Dendritic cell treated with granulocyte-macrophage colony-stimulating factor and Interleukin-4, amounts not matched to agents 40 ng/mL and 50 ng/mL, for 4 days (primary cell): ENCODE measurements around the gene SPATS2.

Experiments
- H3K27ac Mint-ChIP-seq: one replicate; pipeline ENCODE4 v1.8.0; 2022; ENCODE audit warnings: mild to moderate bottlenecking, mixed read lengths
- H3K27me3 Mint-ChIP-seq: one replicate; pipeline ENCODE4 v1.8.0; 2022; ENCODE audit warnings: mild to moderate bottlenecking, mixed read lengths
- H3K36me3 Mint-ChIP-seq: one replicate; pipeline ENCODE4 v1.8.0; 2022; ENCODE audit warnings: low read depth, mixed read lengths
- H3K4me1 Mint-ChIP-seq: one replicate; pipeline ENCODE4 v1.8.0; 2022; ENCODE audit warnings: low read depth, mixed read lengths
- H3K4me3 Mint-ChIP-seq: one replicate; pipeline ENCODE4 v1.8.0; 2022; ENCODE audit warnings: mild to moderate bottlenecking, moderate library complexity, mixed read lengths
- H3K9me3 Mint-ChIP-seq: one replicate; pipeline ENCODE4 v1.8.0; 2022; ENCODE audit warnings: mixed read lengths
- intact Hi-C: fragments of 100-400 bp; cut with micrococcal nuclease; formaldehyde crosslinking; loops from one replicate; pipeline ENCODE4 v1.15.0; 2022

The SPATS2 gene

DNA sequence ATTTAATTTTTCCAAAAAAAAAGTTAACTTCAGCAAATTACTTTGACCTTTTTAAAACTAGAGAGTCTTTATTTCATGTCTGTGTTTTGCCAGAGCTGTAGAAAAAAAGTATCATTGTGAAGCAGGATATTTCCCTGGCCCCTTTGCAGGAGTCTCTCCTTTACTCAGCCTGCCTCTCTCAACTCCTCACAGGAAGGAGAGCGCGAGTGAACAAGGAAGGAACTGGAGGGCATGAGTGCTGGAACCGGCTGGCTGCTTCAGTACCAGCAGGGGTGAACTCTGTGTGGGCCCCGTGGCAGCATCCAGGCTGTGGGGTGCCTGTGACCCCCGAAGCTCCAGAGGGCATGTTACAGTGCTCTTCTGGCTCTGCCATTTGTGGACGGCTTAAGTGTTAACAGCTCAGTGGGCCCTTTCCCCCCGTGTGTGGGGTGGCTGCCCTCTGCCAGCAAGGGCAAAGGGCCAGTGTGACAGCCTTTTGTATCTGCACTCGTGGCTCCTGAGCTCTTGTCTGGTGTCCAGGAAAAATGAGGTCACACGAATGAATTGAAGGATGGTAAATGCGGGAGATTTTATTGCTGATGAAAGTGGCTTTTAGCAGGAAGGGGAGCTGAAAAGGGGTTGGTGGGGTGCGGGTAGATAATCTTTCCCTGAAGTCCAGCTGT lies 95.0 kb downstream of the SPATS2 start:
- no peaks in the 10 kb centered on the region for H3K4me1 Mint-ChIP-seq
- H3K4me3 Mint-ChIP-seq, result no peak overlapping the region
- no peaks in the 10 kb centered on the region for H3K27me3 Mint-ChIP-seq
- no peaks in the 10 kb centered on the region for H3K9me3 Mint-ChIP-seq
- no peak overlapping the region for H3K27ac Mint-ChIP-seq
- intact Hi-C loops, result loop anchor here (10.0 kb wide), 1 partner anchor 47 kb away; no protein-coding TSS in a partner anchor
- peaks cover 25% of the 10 kb centered on the region for H3K36me3 Mint-ChIP-seq

DNA sequence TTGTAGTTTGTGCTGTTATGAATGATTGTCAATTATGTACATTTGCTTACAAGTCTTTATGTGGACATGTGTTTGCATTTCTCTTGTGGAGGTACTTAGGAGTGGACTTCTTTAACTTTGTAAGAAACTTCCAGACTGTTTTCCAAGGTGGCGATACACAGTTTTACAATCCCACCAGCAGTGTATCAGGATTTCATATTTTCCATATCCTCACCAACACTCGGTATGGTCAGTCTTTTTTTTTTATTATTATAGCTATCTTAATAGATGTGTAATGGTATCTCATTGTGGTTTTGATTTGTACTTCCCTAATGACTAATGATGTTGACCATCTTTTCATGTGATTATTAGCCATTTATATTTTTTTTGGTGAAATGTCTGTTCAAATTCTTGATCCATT lies 97.9 kb downstream of the SPATS2 start:
- intact Hi-C loops, result loop anchor here (10.0 kb wide), 1 partner anchor 50 kb away; no protein-coding TSS in a partner anchor
- Mint-ChIP-seq H3K4me3 (no peak overlapping the region), H3K9me3 (no peaks in the 10 kb centered on the region), H3K36me3 (peaks cover 20% of the 10 kb centered on the region), H3K27ac (no peak overlapping the region), H3K27me3 (no peaks in the 10 kb centered on the region), H3K4me1 (no peaks in the 10 kb centered on the region)

DNA sequence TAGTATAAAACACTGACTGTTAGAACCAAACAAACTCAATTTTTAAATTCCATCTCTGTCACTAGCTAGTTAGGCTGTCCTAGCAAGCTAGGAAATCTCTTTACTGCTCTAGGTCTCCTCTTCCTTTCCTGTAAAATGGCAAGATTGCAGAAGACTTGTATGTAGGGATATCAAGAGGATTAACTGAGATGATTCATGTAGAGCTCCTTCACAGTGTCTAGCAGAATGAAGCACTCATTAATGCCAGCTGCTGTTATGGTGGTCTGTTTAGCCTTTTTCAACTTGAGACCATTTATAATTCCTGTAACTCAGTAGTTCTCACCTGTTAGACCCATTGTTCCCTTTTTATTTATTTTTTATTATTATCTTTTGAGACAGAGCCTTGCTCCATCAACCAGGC lies 103.7 kb downstream of the SPATS2 start:
- H3K4me3 Mint-ChIP-seq, result no peak overlapping the region
- peak overlapping the region; percentile 55 for H3K27ac Mint-ChIP-seq
- intact Hi-C loops, result no loop called here
- H3K9me3 Mint-ChIP-seq, result no peaks in the 10 kb centered on the region
- no peaks in the 10 kb centered on the region for H3K27me3 Mint-ChIP-seq
- H3K36me3 Mint-ChIP-seq, result peaks cover 10% of the 10 kb centered on the region
- peaks cover 6% of the 10 kb centered on the region for H3K4me1 Mint-ChIP-seq

- Mint-ChIP-seq H3K9me3 (no peaks in the 10 kb centered on the region), H3K27me3 (no peaks in the 10 kb centered on the region), H3K27ac (no peak overlapping the region), H3K4me3 (no peak overlapping the region), H3K36me3 (peaks cover 15% of the 10 kb centered on the region), H3K4me1 (peaks cover 7% of the 10 kb centered on the region)
- intact Hi-C loops, result no loop called here
Observed at GRCh38 chr12:49471557-49471956, 104.3 kb downstream of the SPATS2 start.

GRCh38 chr12:49476091-49476490 lies 108.8 kb downstream of the SPATS2 start:
- intact Hi-C loops, result no loop called here
- Mint-ChIP-seq H3K27me3 (no peaks in the 10 kb centered on the region), H3K9me3 (no peaks in the 10 kb centered on the region), H3K36me3 (peaks cover 18% of the 10 kb centered on the region), H3K4me1 (peaks cover 7% of the 10 kb centered on the region), H3K4me3 (no peak overlapping the region), H3K27ac (peak overlapping the region; percentile 26)

DNA sequence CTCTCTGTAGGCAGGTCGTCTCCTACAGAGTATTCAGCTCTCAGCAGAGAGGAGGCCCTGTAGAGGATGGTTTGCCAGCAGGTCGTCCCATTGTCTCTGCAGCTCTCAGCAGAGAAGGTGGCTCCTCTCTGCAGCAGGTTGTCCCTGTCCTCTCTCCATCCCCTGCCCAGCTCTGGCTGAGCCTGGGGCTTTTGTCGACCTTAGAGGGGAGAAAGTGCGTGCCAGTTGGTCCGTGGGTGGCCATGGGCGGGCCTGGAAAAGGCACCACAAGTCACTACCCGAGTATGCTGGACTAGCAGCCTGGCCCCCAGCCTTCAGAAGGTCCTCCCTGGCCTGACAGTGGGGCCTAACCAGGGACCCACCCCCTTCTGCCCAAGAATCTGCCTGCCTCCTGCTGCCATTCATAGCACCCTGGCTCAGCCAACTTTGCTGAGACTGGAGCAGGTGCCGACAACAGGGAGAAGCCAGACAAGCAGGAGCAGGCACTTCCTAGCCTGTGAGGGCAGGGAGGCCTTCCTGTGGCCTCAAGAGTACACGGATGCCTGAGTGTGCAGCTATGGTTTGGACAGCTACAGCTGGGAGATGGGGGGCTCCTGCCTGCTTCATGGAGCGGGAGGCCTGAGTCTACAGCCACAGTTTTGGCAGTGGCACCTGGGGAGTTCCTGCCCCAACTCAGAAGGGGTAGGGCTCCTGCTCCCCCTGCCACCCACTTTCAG lies 111.8 kb downstream of the SPATS2 start:
- Mint-ChIP-seq H3K36me3 (peaks cover 23% of the 10 kb centered on the region), H3K27me3 (no peaks in the 10 kb centered on the region), H3K4me1 (peaks cover 7% of the 10 kb centered on the region), H3K9me3 (no peaks in the 10 kb centered on the region), H3K27ac (no peak overlapping the region), H3K4me3 (no peak overlapping the region)
- intact Hi-C loops, result no loop called here

- intact Hi-C loops, result no loop called here
- Mint-ChIP-seq H3K9me3 (no peaks in the 10 kb centered on the region), H3K27ac (peak overlapping the region; percentile 65), H3K36me3 (peaks cover 24% of the 10 kb centered on the region), H3K27me3 (no peaks in the 10 kb centered on the region), H3K4me1 (no peaks in the 10 kb centered on the region), H3K4me3 (no peak overlapping the region)
Observed at GRCh38 chr12:49482095-49483051, 115.1 kb downstream of the SPATS2 start.

GRCh38 chr12:49483619-49484018 lies 116.4 kb downstream of the SPATS2 start:
- Mint-ChIP-seq H3K4me1 (no peaks in the 10 kb centered on the region), H3K27me3 (no peaks in the 10 kb centered on the region), H3K36me3 (peaks cover 33% of the 10 kb centered on the region), H3K4me3 (no peak overlapping the region), H3K9me3 (no peaks in the 10 kb centered on the region), H3K27ac (no peak overlapping the region)
- intact Hi-C loops, result no loop called here

GRCh38 chr12:49487605-49488004 lies 120.3 kb downstream of the SPATS2 start:
- peaks cover 60% of the 10 kb centered on the region for H3K36me3 Mint-ChIP-seq
- no peaks in the 10 kb centered on the region for H3K4me1 Mint-ChIP-seq
- H3K27me3 Mint-ChIP-seq, result no peaks in the 10 kb centered on the region
- H3K9me3 Mint-ChIP-seq, result no peaks in the 10 kb centered on the region
- intact Hi-C loops, result no loop called here
- H3K4me3 Mint-ChIP-seq, result no peak overlapping the region
- H3K27ac Mint-ChIP-seq, result peak overlapping the region; percentile 39

- H3K9me3 Mint-ChIP-seq, result no peaks in the 10 kb centered on the region
- H3K36me3 Mint-ChIP-seq, result peaks cover 58% of the 10 kb centered on the region
- no peaks in the 10 kb centered on the region for H3K4me1 Mint-ChIP-seq
- H3K27me3 Mint-ChIP-seq, result no peaks in the 10 kb centered on the region
- no peak overlapping the region for H3K27ac Mint-ChIP-seq
- no peak overlapping the region for H3K4me3 Mint-ChIP-seq
- intact Hi-C loops, result no loop called here
Observed at GRCh38 chr12:49489154-49489553, 121.9 kb downstream of the SPATS2 start.

- H3K27ac Mint-ChIP-seq, result no peak overlapping the region
- intact Hi-C loops, result no loop called here
- no peak overlapping the region for H3K4me3 Mint-ChIP-seq
- H3K27me3 Mint-ChIP-seq, result no peaks in the 10 kb centered on the region
- no peaks in the 10 kb centered on the region for H3K9me3 Mint-ChIP-seq
- no peaks in the 10 kb centered on the region for H3K4me1 Mint-ChIP-seq
- peaks cover 61% of the 10 kb centered on the region for H3K36me3 Mint-ChIP-seq
Observed at GRCh38 chr12:49489720-49490119, 122.5 kb downstream of the SPATS2 start.

- no peak overlapping the region for H3K27ac Mint-ChIP-seq
- intact Hi-C loops, result no loop called here
- peaks cover 62% of the 10 kb centered on the region for H3K36me3 Mint-ChIP-seq
- H3K9me3 Mint-ChIP-seq, result no peaks in the 10 kb centered on the region
- no peaks in the 10 kb centered on the region for H3K27me3 Mint-ChIP-seq
- H3K4me3 Mint-ChIP-seq, result no peak overlapping the region
- H3K4me1 Mint-ChIP-seq, result no peaks in the 10 kb centered on the region
Observed at GRCh38 chr12:49491823-49492222, 124.6 kb downstream of the SPATS2 start.

DNA sequence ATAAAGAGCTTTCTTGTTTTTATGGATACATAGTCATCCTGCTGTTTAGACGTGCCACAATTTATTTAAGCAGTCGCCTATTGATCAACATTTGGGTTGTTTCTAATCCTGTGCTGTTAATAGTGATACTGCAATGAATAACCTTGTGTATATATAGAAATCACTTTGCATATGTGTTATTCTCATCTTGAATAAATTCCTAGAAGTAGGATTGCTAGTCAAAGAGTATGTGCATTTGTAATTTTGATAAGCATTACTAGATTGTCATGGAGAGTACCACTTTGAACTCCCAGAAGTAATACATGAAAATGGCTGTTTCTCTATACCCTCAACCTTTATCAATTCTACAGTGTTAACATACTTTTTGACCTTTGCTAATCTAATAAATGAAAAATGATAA lies 126.6 kb downstream of the SPATS2 start:
- no peak overlapping the region for H3K4me3 Mint-ChIP-seq
- no peaks in the 10 kb centered on the region for H3K9me3 Mint-ChIP-seq
- no peak overlapping the region for H3K27ac Mint-ChIP-seq
- H3K4me1 Mint-ChIP-seq, result no peaks in the 10 kb centered on the region
- H3K36me3 Mint-ChIP-seq, result peaks cover 68% of the 10 kb centered on the region
- intact Hi-C loops, result no loop called here
- no peaks in the 10 kb centered on the region for H3K27me3 Mint-ChIP-seq
